AG09309 (cell line): ENCODE measurements around the gene NEK7.
"Not testable (repeated sequence)": the region's sequence is repeated elsewhere in the genome, so short reads cannot be mapped to it uniquely, and the experiment has no call there.

Source experiments
- DNase-seq: peaks from one replicate; pipeline ENCODE4 v3.0.0-alpha.2; 2010; ENCODE audit warnings: low read depth
- H3K4me3 ChIP-seq: 2 replicates; pipeline ENCODE4 v1.5.1; 2011; ENCODE audit warnings: mild to moderate bottlenecking, low read depth, low read length, moderate library complexity; ENCODE audit not compliant: control insufficient read depth
- CTCF ChIP-seq: IDR thresholded peaks from 2 replicates; pipeline ENCODE4 v1.5.1; 2011; ENCODE audit warnings: mild to moderate bottlenecking, low read depth, low read length, inconsistent platforms; ENCODE audit not compliant: insufficient read depth, control insufficient read depth; ENCODE audit errors: missing control alignments

Gene NEK7

GRCh38 chr1:198185759-198186158 is 29.0 kb downstream of the NEK7 start:
- no peak overlapping the region for H3K4me3 ChIP-seq
- no peak for TF ChIP-seq CTCF
- no peak for DNase-seq

GRCh38 chr1:198186916-198187580 is 30.2 kb downstream of the NEK7 start:
- no peak overlapping the region for H3K4me3 ChIP-seq
- no peak for DNase-seq
- no peak for TF ChIP-seq CTCF

- no peak overlapping the region for H3K4me3 ChIP-seq
- DNase-seq: no peak
- no peak for TF ChIP-seq CTCF
Measured at GRCh38 chr1:198187973-198188588, 31.3 kb downstream of the NEK7 start.

GRCh38 chr1:198191117-198191516 is 34.3 kb downstream of the NEK7 start:
- DNase-seq: no peak
- H3K4me3 ChIP-seq: no peak overlapping the region
- no peak for TF ChIP-seq CTCF

- not testable (repeated sequence) for H3K4me3 ChIP-seq, DNase-seq
Measured at GRCh38 chr1:198193871-198194270, 37.1 kb downstream of the NEK7 start.

- no peak for DNase-seq
- no peak overlapping the region for H3K4me3 ChIP-seq
- TF ChIP-seq CTCF: no peak
Measured at GRCh38 chr1:198196630-198197029, 39.8 kb downstream of the NEK7 start.

- no peak for TF ChIP-seq CTCF
- no peak for DNase-seq
- H3K4me3 ChIP-seq: no peak overlapping the region
Measured at GRCh38 chr1:198197285-198197684, 40.5 kb downstream of the NEK7 start.
